ENCODE measurements around the gene CTNNBIP1.

DNA sequence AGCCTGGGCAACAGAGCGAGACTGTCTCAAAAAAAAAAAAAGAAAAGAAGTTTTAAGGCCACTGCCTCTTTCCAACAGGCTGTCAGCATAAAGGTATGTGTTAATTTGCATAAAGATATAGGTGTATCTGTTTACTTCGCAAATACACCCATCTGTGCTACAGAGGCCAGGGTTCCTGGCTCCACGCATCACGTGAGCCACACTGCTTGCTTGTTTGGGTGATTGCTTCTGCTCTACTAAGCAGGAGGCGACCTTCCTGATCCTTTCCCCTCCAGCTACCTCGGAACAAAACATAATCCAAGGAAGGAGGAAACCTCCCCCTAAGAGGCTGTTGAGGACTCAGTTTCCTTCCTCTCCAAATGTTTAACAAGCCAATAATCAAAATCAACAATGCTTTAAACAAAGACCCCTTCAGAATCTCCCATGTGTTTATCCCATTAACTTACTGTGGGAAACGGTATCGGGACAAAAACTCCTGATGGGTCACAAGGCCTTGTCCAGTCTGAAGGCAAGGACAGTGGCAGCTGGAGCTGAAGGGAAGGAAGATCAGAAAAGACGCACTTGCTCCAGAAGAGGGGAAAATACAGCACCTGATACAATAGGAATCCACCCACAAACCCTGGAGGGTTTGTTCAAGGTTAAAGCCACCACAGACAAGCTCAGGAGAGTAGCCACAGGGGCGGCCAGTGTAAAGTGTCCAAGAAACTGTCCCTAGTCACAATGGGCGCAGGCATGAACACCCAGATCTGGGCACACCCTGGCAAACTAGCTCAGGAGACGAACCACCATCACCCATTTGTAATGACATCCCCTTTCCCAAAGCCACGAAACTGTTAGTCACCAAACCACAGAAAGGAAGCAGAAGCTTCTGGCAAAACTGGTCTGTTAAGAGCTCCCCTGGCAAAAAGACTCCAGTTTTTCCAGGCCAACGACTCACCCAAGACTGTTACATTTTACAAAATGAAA lies 17.2 kb downstream of the CTNNBIP1 start:
- TF ChIP-seq, protein P1, sequence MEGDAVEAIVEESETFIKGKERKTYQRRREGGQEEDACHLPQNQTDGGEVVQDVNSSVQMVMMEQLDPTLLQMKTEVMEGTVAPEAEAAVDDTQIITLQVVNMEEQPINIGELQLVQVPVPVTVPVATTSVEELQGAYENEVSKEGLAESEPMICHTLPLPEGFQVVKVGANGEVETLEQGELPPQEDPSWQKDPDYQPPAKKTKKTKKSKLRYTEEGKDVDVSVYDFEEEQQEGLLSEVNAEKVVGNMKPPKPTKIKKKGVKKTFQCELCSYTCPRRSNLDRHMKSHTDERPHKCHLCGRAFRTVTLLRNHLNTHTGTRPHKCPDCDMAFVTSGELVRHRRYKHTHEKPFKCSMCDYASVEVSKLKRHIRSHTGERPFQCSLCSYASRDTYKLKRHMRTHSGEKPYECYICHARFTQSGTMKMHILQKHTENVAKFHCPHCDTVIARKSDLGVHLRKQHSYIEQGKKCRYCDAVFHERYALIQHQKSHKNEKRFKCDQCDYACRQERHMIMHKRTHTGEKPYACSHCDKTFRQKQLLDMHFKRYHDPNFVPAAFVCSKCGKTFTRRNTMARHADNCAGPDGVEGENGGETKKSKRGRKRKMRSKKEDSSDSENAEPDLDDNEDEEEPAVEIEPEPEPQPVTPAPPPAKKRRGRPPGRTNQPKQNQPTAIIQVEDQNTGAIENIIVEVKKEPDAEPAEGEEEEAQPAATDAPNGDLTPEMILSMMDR (IDR thresholded peaks at IDR 0.05), result no peak
- TF ChIP-seq POLR2A (IDR thresholded peaks at IDR 0.05), result no peak

Data from testis (tissue), 2 donors.